MM.1S (cell line): ENCODE data around the gene AP1G1.

Source experiments
- DNase-seq: peaks from one replicate; pipeline ENCODE4 v3.0.0-alpha.2; 2015
- H2AFZ ChIP-seq: fragments of 300-600 bp; sonication (generic); 2 replicates; pipeline ENCODE4 v1.6.0; 2016; ENCODE audit warnings: antibody characterized with exemption, low read length
- H3F3A ChIP-seq: fragments of 300-600 bp; sonication (generic); 2 replicates; pipeline ENCODE4 v1.6.1; 2016; ENCODE audit warnings: mild to moderate bottlenecking, antibody characterized with exemption, low read length, moderate library complexity, mixed read lengths; ENCODE audit not compliant: insufficient read depth
- H3K27ac ChIP-seq: fragments of 300-600 bp; sonication (generic); 2 replicates; pipeline ENCODE4 v1.5.1; 2016; ENCODE audit warnings: mild to moderate bottlenecking, low read length
- H3K27me3 ChIP-seq: fragments of 300-600 bp; sonication (generic); replicated peaks from 2 replicates; pipeline ENCODE4 v1.6.0; 2016; ENCODE audit warnings: low read length; ENCODE audit not compliant: insufficient read depth
- H3K36me3 ChIP-seq: fragments of 300-600 bp; sonication (generic); replicated peaks from 2 replicates; pipeline ENCODE4 v1.6.1; 2016; ENCODE audit warnings: mild to moderate bottlenecking, low read length, mixed read lengths; ENCODE audit not compliant: insufficient read depth
- H3K4me1 ChIP-seq: fragments of 300-600 bp; sonication (generic); 2 replicates; pipeline ENCODE4 v1.6.1; 2016; ENCODE audit warnings: low read length, mixed read lengths
- H3K4me2 ChIP-seq: fragments of 300-600 bp; sonication (generic); 2 replicates; pipeline ENCODE4 v1.6.0; 2016; ENCODE audit warnings: low read depth, low read length
- H3K4me3 ChIP-seq: fragments of 300-600 bp; sonication (generic); 2 replicates; pipeline ENCODE4 v1.5.1; 2016; ENCODE audit warnings: low read length, mixed read lengths
- H3K79me2 ChIP-seq: fragments of 300-600 bp; sonication (generic); 2 replicates; pipeline ENCODE4 v1.6.1; 2016; ENCODE audit warnings: mixed run types, low read length, mixed read lengths
- H3K9ac ChIP-seq: fragments of 300-600 bp; sonication (generic); 2 replicates; pipeline ENCODE4 v1.6.1; 2016; ENCODE audit warnings: low read length, mixed read lengths
- H3K9me2 ChIP-seq: fragments of 300-600 bp; sonication (generic); replicated peaks from 2 replicates; pipeline ENCODE4 v1.6.1; 2016; ENCODE audit warnings: mild to moderate bottlenecking, low read length, mixed read lengths; ENCODE audit not compliant: insufficient read depth
- H3K9me3 ChIP-seq: fragments of 300-600 bp; sonication (generic); replicated peaks from 2 replicates; pipeline ENCODE4 v1.6.1; 2016; ENCODE audit warnings: mild to moderate bottlenecking, low read length, mixed read lengths; ENCODE audit not compliant: insufficient read depth
- H4K20me1 ChIP-seq: fragments of 300-600 bp; sonication (generic); 2 replicates; pipeline ENCODE4 v1.6.1; 2016; ENCODE audit warnings: mild to moderate bottlenecking, low read length, moderate library complexity, mixed read lengths; ENCODE audit not compliant: insufficient read depth
- EZH2 ChIP-seq: fragments of 300-600 bp; sonication (generic); optimal IDR thresholded peaks from 2 replicates; pipeline ENCODE3; 2017; ENCODE audit warnings: low read depth, mild to moderate bottlenecking, antibody characterized with exemption, low read length, mixed read lengths
- EZH2phosphoT487 ChIP-seq: fragments of 300-600 bp; sonication (generic); IDR thresholded peaks from 2 replicates; pipeline ENCODE4 v1.6.1; 2018; ENCODE audit warnings: antibody characterized with exemption, low read length
- TF ChIP-seq, protein P1 (sequence below): fragments of 300-600 bp; sonication (generic); IDR thresholded peaks from 2 replicates; pipeline ENCODE4 v1.5.1; 2016; ENCODE audit warnings: antibody characterized with exemption, low read length, mixed read lengths

AP1G1 gene

DNA sequence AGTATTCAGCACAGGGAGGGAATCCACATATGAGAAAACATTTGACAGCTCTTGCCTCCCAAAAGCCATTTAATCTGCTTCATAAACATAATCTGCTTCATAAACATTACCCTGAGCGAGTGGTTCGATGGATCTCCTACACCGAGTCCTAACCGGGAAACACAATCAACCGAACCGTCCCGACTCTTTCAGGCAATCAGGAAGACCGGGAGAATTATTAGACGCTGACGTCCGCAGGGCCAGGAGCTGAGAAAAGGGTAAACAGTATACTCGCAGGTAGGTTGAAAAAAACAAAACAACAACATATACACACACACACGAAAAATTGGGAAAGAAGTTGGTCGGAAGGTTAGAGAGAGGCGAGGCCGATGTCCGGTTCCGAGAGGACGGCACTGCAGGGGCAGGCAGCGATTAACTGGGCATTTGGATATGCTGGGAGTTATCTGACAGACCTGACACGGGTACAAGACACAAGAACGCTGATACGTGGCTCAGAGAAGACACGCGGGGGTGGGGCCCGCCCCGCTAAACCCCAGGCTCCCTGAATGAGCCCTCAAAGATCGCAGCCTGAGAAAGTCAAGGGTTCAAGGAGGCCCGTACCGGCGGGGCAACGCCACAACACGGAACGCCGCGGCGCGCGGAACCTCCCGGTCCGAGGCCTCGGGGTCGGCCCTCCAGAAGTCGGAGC is 585 bp downstream of the AP1G1 start:
- Histone ChIP-seq H3K36me3 (no peaks in the 10 kb centered on the region; the same call in 1 of the 2 replicates), H3K79me2 (peaks cover 68% of the 10 kb centered on the region), H4K20me1 (peaks cover 4% of the 10 kb centered on the region; the same call in 1 of the 2 replicates), H3F3A (peaks cover 29% of the 10 kb centered on the region), H3K9me2 (no peaks in the 10 kb centered on the region), H3K9ac (peak overlapping the region; percentile 98), H3K27ac (peak overlapping the region; percentile 100), H3K27me3 (no peaks in the 10 kb centered on the region), H3K4me2 (peak overlapping the region; percentile 64), H3K4me1 (peaks cover 6% of the 10 kb centered on the region; the same call in 1 of the 2 replicates), H2AFZ (peak overlapping the region; percentile 78), H3K4me3 (peak overlapping the region; percentile 89), H3K9me3 (no peaks in the 10 kb centered on the region)
- no peak for TF ChIP-seq EZH2phosphoT487
- TF ChIP-seq EZH2 = no peak
- TF ChIP-seq, protein P1, sequence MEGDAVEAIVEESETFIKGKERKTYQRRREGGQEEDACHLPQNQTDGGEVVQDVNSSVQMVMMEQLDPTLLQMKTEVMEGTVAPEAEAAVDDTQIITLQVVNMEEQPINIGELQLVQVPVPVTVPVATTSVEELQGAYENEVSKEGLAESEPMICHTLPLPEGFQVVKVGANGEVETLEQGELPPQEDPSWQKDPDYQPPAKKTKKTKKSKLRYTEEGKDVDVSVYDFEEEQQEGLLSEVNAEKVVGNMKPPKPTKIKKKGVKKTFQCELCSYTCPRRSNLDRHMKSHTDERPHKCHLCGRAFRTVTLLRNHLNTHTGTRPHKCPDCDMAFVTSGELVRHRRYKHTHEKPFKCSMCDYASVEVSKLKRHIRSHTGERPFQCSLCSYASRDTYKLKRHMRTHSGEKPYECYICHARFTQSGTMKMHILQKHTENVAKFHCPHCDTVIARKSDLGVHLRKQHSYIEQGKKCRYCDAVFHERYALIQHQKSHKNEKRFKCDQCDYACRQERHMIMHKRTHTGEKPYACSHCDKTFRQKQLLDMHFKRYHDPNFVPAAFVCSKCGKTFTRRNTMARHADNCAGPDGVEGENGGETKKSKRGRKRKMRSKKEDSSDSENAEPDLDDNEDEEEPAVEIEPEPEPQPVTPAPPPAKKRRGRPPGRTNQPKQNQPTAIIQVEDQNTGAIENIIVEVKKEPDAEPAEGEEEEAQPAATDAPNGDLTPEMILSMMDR = no peak
- peak; percentile 67 for DNase-seq

DNA sequence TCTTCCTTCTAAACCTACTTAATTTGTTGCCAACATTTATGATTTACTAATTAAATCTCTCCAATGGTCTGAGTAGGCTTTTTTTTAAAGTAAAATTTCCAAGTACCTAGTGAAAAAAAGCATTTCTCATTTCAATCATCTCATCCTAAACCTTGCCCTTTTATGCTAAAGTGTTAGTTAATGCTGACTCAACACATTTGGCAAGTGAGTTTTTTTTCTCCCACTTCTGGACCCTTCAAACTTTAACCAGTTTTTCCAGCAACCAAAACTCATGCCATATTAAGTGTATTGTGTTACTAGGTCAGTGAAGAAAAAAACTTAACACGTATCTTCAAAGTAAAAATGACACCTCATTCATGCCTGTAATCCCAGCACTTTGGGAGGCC is 5.3 kb downstream of the AP1G1 start:
- Histone ChIP-seq H3K4me2 (no peak overlapping the region), H3F3A (peaks cover 10% of the 10 kb centered on the region), H3K4me3 (no peak overlapping the region), H3K27ac (no peak overlapping the region), H4K20me1 (peaks cover 4% of the 10 kb centered on the region; the same call in 1 of the 2 replicates), H3K27me3 (no peaks in the 10 kb centered on the region), H2AFZ (no peak overlapping the region), H3K4me1 (no peaks in the 10 kb centered on the region), H3K36me3 (no peaks in the 10 kb centered on the region; the same call in 1 of the 2 replicates), H3K79me2 (peaks cover 95% of the 10 kb centered on the region), H3K9me2 (no peaks in the 10 kb centered on the region), H3K9me3 (no peaks in the 10 kb centered on the region), H3K9ac (no peak overlapping the region)
- TF ChIP-seq EZH2phosphoT487 (no peak), EZH2 (no peak)
- TF ChIP-seq, protein P1 = no peak
- no peak for DNase-seq

DNA sequence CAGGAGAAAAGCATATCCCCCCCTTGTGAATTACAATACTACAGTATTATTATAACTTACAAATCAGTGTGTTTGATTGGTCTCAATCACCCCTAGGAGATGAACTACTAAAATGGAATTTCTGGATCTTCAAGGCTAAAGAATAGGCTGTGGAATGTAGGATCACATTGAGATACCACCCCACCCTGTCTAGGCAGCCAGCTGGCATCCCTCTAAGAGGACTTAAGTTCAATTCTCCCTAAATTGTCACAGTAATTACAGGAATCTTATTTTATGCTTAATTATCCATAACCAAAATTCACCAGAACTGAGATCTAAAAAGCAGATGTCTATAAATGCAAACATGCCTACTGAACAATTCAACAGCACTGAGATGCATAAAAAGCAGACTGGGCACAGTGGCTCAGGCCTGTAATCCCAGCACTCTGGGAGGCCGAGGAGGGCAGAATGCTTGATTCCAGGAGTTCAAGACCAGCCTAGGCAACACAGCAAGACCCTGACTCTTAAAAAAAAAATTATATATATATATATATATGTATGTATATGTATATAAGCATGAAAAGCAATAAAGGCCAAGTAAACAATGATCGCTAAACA is 12.0 kb downstream of the AP1G1 start:
- TF ChIP-seq EZH2 (no peak), EZH2phosphoT487 (no peak)
- TF ChIP-seq, protein P1 = no peak
- Histone ChIP-seq H3K4me1 (no peaks in the 10 kb centered on the region), H3K27me3 (no peaks in the 10 kb centered on the region), H3K79me2 (peaks cover 95% of the 10 kb centered on the region), H3K9me3 (no peaks in the 10 kb centered on the region), H3K4me2 (no peak overlapping the region), H3K36me3 (no peaks in the 10 kb centered on the region; the same call in 1 of the 2 replicates), H3K9me2 (no peaks in the 10 kb centered on the region), H3F3A (no peaks in the 10 kb centered on the region), H3K4me3 (no peak overlapping the region), H3K9ac (no peak overlapping the region), H3K27ac (no peak overlapping the region), H2AFZ (no peak overlapping the region), H4K20me1 (peaks cover 18% of the 10 kb centered on the region; the same call in 1 of the 2 replicates)
- no peak for DNase-seq
